PC-3 (cell line): ENCODE measurements around the gene CCDC54.

Experiments
- EZH2 ChIP-seq: fragments of 300-600 bp; sonication (generic); IDR thresholded peaks from one replicate; pipeline ENCODE4 v1.6.1; 2017; ENCODE audit warnings: antibody characterized with exemption, mild to moderate bottlenecking, low read length; ENCODE audit not compliant: unreplicated experiment
- EZH2phosphoT487 ChIP-seq: fragments of 300-600 bp; sonication (generic); IDR thresholded peaks from 2 replicates; pipeline ENCODE4 v1.6.1; 2018; ENCODE audit warnings: mild to moderate bottlenecking, antibody characterized with exemption, low read length, borderline replicate concordance
- TF ChIP-seq, protein P1 (sequence below): fragments of 300-600 bp; sonication (generic); conservative IDR thresholded peaks from 2 replicates; pipeline ENCODE4 v1.5.1; 2017; ENCODE audit warnings: antibody characterized with exemption, low read depth, mild to moderate bottlenecking, low read length

DNA sequence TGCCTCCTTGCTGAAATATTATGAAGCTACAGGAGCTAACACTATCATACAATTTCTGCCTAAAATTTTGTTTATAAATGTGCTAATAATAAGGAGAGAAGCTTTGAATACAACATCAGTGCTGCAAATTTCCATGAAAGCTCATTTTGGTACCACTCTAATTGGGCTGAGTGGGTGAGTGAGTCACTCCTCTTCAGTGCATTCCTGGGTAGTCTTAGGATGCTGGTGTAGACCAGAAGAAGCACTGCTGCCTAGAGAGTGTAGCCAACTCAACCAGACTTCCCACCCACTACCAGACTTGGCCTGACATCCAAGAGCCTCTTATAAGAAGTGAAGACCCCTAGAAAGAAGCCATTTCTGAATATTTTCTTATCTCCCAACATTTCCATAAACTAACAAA, 32.5 kb upstream of the CCDC54 start:
- TF ChIP-seq, protein P1, sequence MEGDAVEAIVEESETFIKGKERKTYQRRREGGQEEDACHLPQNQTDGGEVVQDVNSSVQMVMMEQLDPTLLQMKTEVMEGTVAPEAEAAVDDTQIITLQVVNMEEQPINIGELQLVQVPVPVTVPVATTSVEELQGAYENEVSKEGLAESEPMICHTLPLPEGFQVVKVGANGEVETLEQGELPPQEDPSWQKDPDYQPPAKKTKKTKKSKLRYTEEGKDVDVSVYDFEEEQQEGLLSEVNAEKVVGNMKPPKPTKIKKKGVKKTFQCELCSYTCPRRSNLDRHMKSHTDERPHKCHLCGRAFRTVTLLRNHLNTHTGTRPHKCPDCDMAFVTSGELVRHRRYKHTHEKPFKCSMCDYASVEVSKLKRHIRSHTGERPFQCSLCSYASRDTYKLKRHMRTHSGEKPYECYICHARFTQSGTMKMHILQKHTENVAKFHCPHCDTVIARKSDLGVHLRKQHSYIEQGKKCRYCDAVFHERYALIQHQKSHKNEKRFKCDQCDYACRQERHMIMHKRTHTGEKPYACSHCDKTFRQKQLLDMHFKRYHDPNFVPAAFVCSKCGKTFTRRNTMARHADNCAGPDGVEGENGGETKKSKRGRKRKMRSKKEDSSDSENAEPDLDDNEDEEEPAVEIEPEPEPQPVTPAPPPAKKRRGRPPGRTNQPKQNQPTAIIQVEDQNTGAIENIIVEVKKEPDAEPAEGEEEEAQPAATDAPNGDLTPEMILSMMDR, result no peak
- TF ChIP-seq EZH2, result no peak
- TF ChIP-seq EZH2phosphoT487, result no peak
